ENCODE measurements around the gene LIN37. TPM values are rescaled to one million over a fixed set of nuclear protein-coding genes. Genes with fewer than 3 reads are reported as not detected.
A peak's percentile ranks its signal among the peaks of the same experiment; 100 is the strongest.

Gene LIN37
- total and polyA plus RNA-seq, 9 of the 15 experiments (the other 6 are each of a cell fraction or from before 2014, with no cell fraction given), result 1.2 to 12.5 (median 8.6) TPM

DNA sequence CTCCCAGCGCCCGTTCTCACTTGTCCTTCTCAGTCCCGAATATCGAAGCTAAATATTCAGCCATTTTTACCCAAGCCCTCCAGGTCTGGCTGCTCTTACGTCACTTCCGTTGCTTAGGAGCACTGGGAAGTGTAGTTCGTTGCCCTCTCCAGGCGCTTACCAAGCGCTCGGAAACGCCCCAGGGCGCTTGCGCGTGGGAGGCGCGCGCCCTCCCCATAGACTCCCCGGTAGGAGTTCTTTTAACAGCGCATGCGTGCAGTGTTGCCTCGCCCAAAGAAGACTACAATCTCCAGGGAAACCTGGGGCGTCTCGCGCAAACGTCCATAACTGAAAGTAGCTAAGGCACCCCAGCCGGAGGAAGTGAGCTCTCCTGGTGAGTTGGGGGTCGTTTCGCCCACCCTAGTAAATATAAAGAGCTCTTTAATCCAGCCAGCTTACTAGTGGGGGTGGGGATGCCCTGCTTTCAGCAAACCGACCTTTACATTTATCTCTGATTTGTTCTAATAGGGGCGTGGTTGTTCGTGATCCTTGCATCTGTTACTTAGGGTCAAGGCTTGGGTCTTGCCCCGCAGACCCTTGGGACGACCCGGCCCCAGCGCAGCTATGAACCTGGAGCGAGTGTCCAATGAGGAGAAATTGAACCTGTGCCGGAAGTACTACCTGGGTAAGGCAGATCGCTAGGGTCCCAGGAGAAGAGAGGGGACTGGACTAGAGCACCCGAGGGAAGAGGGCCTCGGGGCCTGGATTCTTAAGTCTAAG is 2.9 kb upstream of the LIN37 start, which contains the start of the genes PSENEN and U2AF1L4 (continued):
- TF ChIP-seq SFPQ (IDR thresholded peaks at IDR 0.05; ENCODE audit: low read depth, low read length), result no peak
- TF ChIP-seq ZFP36 (IDR thresholded peaks at IDR 0.05; ENCODE audit: low read depth, low read length, partially characterized antibody), result no peak
- no peak for TF ChIP-seq PHB2 (IDR thresholded peaks at IDR 0.05; ENCODE audit: low read depth)
- peak in 1 of 2 experiments; percentile 93 for TF ChIP-seq AFF1 (IDR thresholded peaks at IDR 0.05; ENCODE audit: low read depth in 1 of 2, partially characterized antibody in 2 of 2)
- TF ChIP-seq KLF1 (tag; IDR thresholded peaks at IDR 0.05), result no peak
- no peak for TF ChIP-seq HNRNPL (IDR thresholded peaks at IDR 0.05; ENCODE audit: low read depth, low read length)
- no peak for TF ChIP-seq ZNF398 (CRISPR knock-in tag; IDR thresholded peaks at IDR 0.05)
- TF ChIP-seq, protein P1, sequence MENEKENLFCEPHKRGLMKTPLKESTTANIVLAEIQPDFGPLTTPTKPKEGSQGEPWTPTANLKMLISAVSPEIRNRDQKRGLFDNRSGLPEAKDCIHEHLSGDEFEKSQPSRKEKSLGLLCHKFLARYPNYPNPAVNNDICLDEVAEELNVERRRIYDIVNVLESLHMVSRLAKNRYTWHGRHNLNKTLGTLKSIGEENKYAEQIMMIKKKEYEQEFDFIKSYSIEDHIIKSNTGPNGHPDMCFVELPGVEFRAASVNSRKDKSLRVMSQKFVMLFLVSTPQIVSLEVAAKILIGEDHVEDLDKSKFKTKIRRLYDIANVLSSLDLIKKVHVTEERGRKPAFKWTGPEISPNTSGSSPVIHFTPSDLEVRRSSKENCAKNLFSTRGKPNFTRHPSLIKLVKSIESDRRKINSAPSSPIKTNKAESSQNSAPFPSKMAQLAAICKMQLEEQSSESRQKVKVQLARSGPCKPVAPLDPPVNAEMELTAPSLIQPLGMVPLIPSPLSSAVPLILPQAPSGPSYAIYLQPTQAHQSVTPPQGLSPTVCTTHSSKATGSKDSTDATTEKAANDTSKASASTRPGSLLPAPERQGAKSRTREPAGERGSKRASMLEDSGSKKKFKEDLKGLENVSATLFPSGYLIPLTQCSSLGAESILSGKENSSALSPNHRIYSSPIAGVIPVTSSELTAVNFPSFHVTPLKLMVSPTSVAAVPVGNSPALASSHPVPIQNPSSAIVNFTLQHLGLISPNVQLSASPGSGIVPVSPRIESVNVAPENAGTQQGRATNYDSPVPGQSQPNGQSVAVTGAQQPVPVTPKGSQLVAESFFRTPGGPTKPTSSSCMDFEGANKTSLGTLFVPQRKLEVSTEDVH (IDR thresholded peaks at IDR 0.05; ENCODE audit: low read depth, partially characterized antibody), result no peak
- TF ChIP-seq CCNT2 (IDR thresholded peaks at IDR 0.05; ENCODE audit: borderline replicate concordance, extremely low read depth, insufficient read length, low read depth, low read length), result no peak
- TF ChIP-seq U2AF1 (optimal IDR thresholded peaks at IDR 0.05; ENCODE audit: low read depth, low read length), result no peak
- TF ChIP-seq, protein P2, sequence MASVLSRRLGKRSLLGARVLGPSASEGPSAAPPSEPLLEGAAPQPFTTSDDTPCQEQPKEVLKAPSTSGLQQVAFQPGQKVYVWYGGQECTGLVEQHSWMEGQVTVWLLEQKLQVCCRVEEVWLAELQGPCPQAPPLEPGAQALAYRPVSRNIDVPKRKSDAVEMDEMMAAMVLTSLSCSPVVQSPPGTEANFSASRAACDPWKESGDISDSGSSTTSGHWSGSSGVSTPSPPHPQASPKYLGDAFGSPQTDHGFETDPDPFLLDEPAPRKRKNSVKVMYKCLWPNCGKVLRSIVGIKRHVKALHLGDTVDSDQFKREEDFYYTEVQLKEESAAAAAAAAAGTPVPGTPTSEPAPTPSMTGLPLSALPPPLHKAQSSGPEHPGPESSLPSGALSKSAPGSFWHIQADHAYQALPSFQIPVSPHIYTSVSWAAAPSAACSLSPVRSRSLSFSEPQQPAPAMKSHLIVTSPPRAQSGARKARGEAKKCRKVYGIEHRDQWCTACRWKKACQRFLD (CRISPR knock-in tag; IDR thresholded peaks at IDR 0.05), result no peak
- TF ChIP-seq FOXM1 (IDR thresholded peaks at IDR 0.05; ENCODE audit: low read depth), result no peak
- TF ChIP-seq FOXM1 (CRISPR knock-in tag; IDR thresholded peaks at IDR 0.05; ENCODE audit: low read depth), result no peak

Data from K562 (cell line).